IMR-90 (cell line): Measurements from ENCODE around the gene MAN1C1. TPM values are rescaled to one million over a fixed set of nuclear protein-coding genes. Genes with fewer than 3 reads are reported as not detected.

Experiments
- ATAC-seq: fragments of 200-7000 bp; cut with Tn5 transposase; 2 replicates; pipeline ENCODE4 v1.9.1; 2020; ENCODE audit warnings: low read depth, mild to moderate bottlenecking, moderate library complexity
- BruUV-seq: library from RNA; stranded (reverse); fragments of 400-500 nt; replicated peaks from 2 replicates; lab custom pipeline; 2021; lab: Mats Ljungman, UMichigan
- CTCF ChIA-PET: fragments of 300-600 bp; formaldehyde crosslinking; extraction: SDS; loops from one replicate; lab custom pipeline; 2021; ENCODE audit warnings: antibody characterized with exemption; lab: Yijun Ruan, JAX
- POLR2A ChIA-PET: fragments of 300-600 bp; sonication (Branson Sonifier 250); formaldehyde crosslinking; loops from one replicate; lab custom pipeline; 2022; ENCODE audit warnings: antibody characterized with exemption; ENCODE audit not compliant: unreplicated experiment; lab: Charles Lee
- DNase-seq: peaks from one replicate; pipeline ENCODE4 v3.0.0; 2013
- H2AFZ ChIP-seq: replicated peaks from 2 replicates; pipeline ENCODE3; 2013; ENCODE audit warnings: low read length, mild to moderate bottlenecking; ENCODE audit not compliant: poor library complexity
- H2AK5ac ChIP-seq: 2 replicates; pipeline ENCODE4 v1.6.1; 2013; ENCODE audit warnings: low read depth, low read length, inconsistent platforms
- H2AK9ac ChIP-seq: replicated peaks from 2 replicates; pipeline ENCODE3; 2013; ENCODE audit warnings: mild to moderate bottlenecking, low read depth, low read length, moderate library complexity; ENCODE audit not compliant: poor library complexity
- H2BK120ac ChIP-seq: 2 replicates; pipeline ENCODE4 v1.6.1; 2013; ENCODE audit warnings: low read depth, low read length, inconsistent platforms
- H2BK15ac ChIP-seq: 3 replicates; pipeline ENCODE4 v1.6.1; 2013; ENCODE audit warnings: low read depth, low read length, inconsistent platforms
- H2BK20ac ChIP-seq: 2 replicates; pipeline ENCODE4 v1.6.1; 2013; ENCODE audit warnings: low read depth, mild to moderate bottlenecking, inconsistent platforms, low read length, moderate library complexity
- H2BK5ac ChIP-seq: 2 replicates; pipeline ENCODE4 v1.6.1; 2013; ENCODE audit warnings: mild to moderate bottlenecking, low read depth, low read length, inconsistent platforms; ENCODE audit not compliant: poor library complexity, severe bottlenecking
- H3K14ac ChIP-seq: replicated peaks from 2 replicates; pipeline ENCODE4 v1.6.1; 2013; ENCODE audit warnings: low read depth, low read length, inconsistent platforms
- H3K18ac ChIP-seq: 2 replicates; pipeline ENCODE4 v1.6.1; 2013; ENCODE audit warnings: low read depth, low read length, control low read depth
- H3K23ac ChIP-seq: 2 replicates; pipeline ENCODE4 v1.6.1; 2013; ENCODE audit warnings: low read depth, low read length, inconsistent platforms
- H3K27ac ChIP-seq: 2 replicates; pipeline ENCODE4 v1.5.1; 2013; ENCODE audit warnings: mild to moderate bottlenecking, control low read depth, low read length; ENCODE audit not compliant: insufficient read depth
- H3K27me3 ChIP-seq: 2 replicates; pipeline ENCODE4 v1.6.1; 2013; ENCODE audit warnings: low read length; ENCODE audit not compliant: control insufficient read depth, insufficient read depth
- H3K36me3 ChIP-seq: 2 replicates; pipeline ENCODE4 v1.6.1; 2013; ENCODE audit warnings: low read length, mixed read lengths; ENCODE audit not compliant: control insufficient read depth, insufficient read depth
- H3K4ac ChIP-seq: 2 replicates; pipeline ENCODE4 v1.6.1; 2013; ENCODE audit warnings: low read depth, low read length, inconsistent platforms
- H3K4me1 ChIP-seq: 2 replicates; pipeline ENCODE4 v1.6.1; 2013; ENCODE audit warnings: low read length, mixed read lengths; ENCODE audit not compliant: control insufficient read depth, insufficient read depth
- H3K4me2 ChIP-seq: 2 replicates; pipeline ENCODE4 v1.6.1; 2013; ENCODE audit warnings: low read depth, mild to moderate bottlenecking, control low read depth, low read length, moderate library complexity
- H3K4me3 ChIP-seq: 2 replicates; pipeline ENCODE4 v1.5.1; 2013; ENCODE audit warnings: low read depth, mild to moderate bottlenecking, control low read depth, low read length, moderate library complexity; ENCODE audit not compliant: insufficient read depth
- H3K56ac ChIP-seq: 2 replicates; pipeline ENCODE4 v1.6.1; 2013; ENCODE audit warnings: low read length, inconsistent platforms; ENCODE audit not compliant: insufficient read depth; ENCODE audit errors: extremely low read depth
- H3K79me1 ChIP-seq, 2 experiments: 2 replicates each; pipeline ENCODE4 v1.6.1; 2013; ENCODE audit warnings: low read length in 2 of 2, inconsistent platforms in 1 of 2, low read depth in 1 of 2
- H3K9ac ChIP-seq: 2 replicates; pipeline ENCODE4 v1.6.1; 2013; ENCODE audit warnings: low read depth, low read length, control low read depth
- H3K9me1 ChIP-seq: 2 replicates; pipeline ENCODE4 v1.6.1; 2013; ENCODE audit warnings: low read length, inconsistent platforms; ENCODE audit not compliant: insufficient read depth
- H3K9me3 ChIP-seq: 2 replicates; pipeline ENCODE4 v1.6.1; 2013; ENCODE audit warnings: low read length; ENCODE audit not compliant: control insufficient read depth, insufficient read depth
- H4K20me1 ChIP-seq: 2 replicates; pipeline ENCODE4 v1.6.1; 2013; ENCODE audit warnings: low read length, inconsistent platforms; ENCODE audit not compliant: insufficient read depth
- H4K5ac ChIP-seq: 2 replicates; pipeline ENCODE4 v1.6.1; 2013; ENCODE audit warnings: mild to moderate bottlenecking, low read depth, low read length, control low read depth
- H4K8ac ChIP-seq, 2 experiments: 2 replicates each; pipeline ENCODE4 v1.6.1; 2013; ENCODE audit warnings: low read depth in 2 of 2, low read length in 2 of 2, control low read depth in 1 of 2, inconsistent platforms in 1 of 2
- H4K91ac ChIP-seq: 2 replicates; pipeline ENCODE4 v1.6.1; 2013; ENCODE audit warnings: low read depth, low read length, inconsistent platforms; ENCODE audit not compliant: insufficient read depth
- CHD1 ChIP-seq: IDR thresholded peaks from 2 replicates; pipeline ENCODE4 v1.6.1; 2012; ENCODE audit warnings: low read depth, low read length, improper control_type of control experiment
- FOS ChIP-seq: fragments of 150-350 bp; IDR thresholded peaks from 2 replicates; pipeline ENCODE4 v1.6.1; 2016; ENCODE audit warnings: low read depth, low read length
- MAFK ChIP-seq: IDR thresholded peaks from 2 replicates; pipeline ENCODE4 v1.6.1; 2012; ENCODE audit warnings: low read depth, low read length, improper control_type of control experiment
- MAZ ChIP-seq: IDR thresholded peaks from 2 replicates; pipeline ENCODE4 v1.6.1; 2012; ENCODE audit warnings: low read depth, mild to moderate bottlenecking, low read length, improper control_type of control experiment, moderate library complexity, borderline replicate concordance
- MXI1 ChIP-seq: IDR thresholded peaks from 2 replicates; pipeline ENCODE4 v1.6.1; 2012; ENCODE audit warnings: low read depth, mild to moderate bottlenecking, low read length, moderate library complexity, borderline replicate concordance
- NFE2L2 ChIP-seq: fragments of 150-350 bp; IDR thresholded peaks from 2 replicates; pipeline ENCODE4 v1.6.1; 2016; ENCODE audit warnings: low read depth, mild to moderate bottlenecking, low read length
- POLR2A ChIP-seq: IDR thresholded peaks from 2 replicates; pipeline ENCODE4 v1.6.1; 2012; ENCODE audit warnings: mild to moderate bottlenecking, low read depth, low read length
- SMC3 ChIP-seq: fragments of 150-350 bp; IDR thresholded peaks from 2 replicates; pipeline ENCODE4 v1.6.1; 2016; ENCODE audit warnings: low read depth, mild to moderate bottlenecking, antibody characterized with exemption, low read length, moderate library complexity
- WGBS, 2 experiments: methylation state at CpG; one replicate each; pipeline versions ENCODE4 v1.1.5 to v1.1.7; 2013; ENCODE audit warnings: missing lambda C conversion rate in 2 of 2; ENCODE audit not compliant: insufficient read length in 1 of 2; ENCODE audit errors: extremely low coverage in 2 of 2; 5-methylcytosine and 5-hydroxymethylcytosine counted together
- dilution Hi-C: fragments of 300-500 bp; cut with HindIII; formaldehyde crosslinking; loops from one replicate; pipeline ENCODE4 v1.14.3; 2018; ENCODE audit warnings: low sequenced_read_pairs; ENCODE audit not compliant: unreplicated experiment
- in situ Hi-C: fragments of 300-500 bp; cut with MboI; formaldehyde crosslinking; loops from 3 replicates; pipeline ENCODE4 v1.14.3; 2019; ENCODE audit warnings: low sequenced_read_pairs, inconsistent platforms, mixed read lengths
- intact Hi-C: fragments of 100-400 bp; cut with micrococcal nuclease; formaldehyde crosslinking; loops from 2 replicates; pipeline ENCODE4 v1.10.0; 2022
- polyA plus RNA-seq, 3 experiments: library from polyadenylated mRNA; depleted of rRNA; stranded (reverse); fragments of >200 nt; gene quantifications; 2 replicates each; pipeline ENCODE4 v1.2.3, GENCODE V29; 2012; ENCODE audit warnings: low replicate concordance in 1 of 3
- total RNA-seq: library from RNA; depleted of rRNA; stranded (reverse); fragments of >200 nt; gene quantifications from 2 replicates; pipeline ENCODE4 v1.2.3, GENCODE V29; 2012
- TF ChIP-seq, protein P1 (sequence below): fragments of 150-350 bp; IDR thresholded peaks from 2 replicates; pipeline ENCODE4 v1.6.1; 2017; ENCODE audit warnings: mild to moderate bottlenecking, antibody characterized with exemption, low read length, low read depth

Gene MAN1C1
- total and polyA plus RNA-seq, 2 of the 4 experiments (the other 2 are of a cell fraction), result 3.2 to 11.3 TPM

GRCh38 chr1:25669781-25670567, 53.4 kb downstream of the MAN1C1 start:
- intact Hi-C loops (loop anchor here (5.0 kb wide), 1 partner anchor 53 kb away; the partner anchor contains the start of gene MAN1C1), in situ Hi-C loops (no loop called here), dilution Hi-C loops (no loop called here)
- H4K5ac ChIP-seq, result no peak overlapping the region
- no peak overlapping the region for H3K23ac ChIP-seq
- no peak overlapping the region for H3K14ac ChIP-seq
- no CpG with 5 or more reads among the region's 4 CpGs for WGBS, 2 experiments
- DNase-seq, result no peak
- peaks cover 13% of the 10 kb centered on the region; the same call in 1 of the 2 replicates for H4K20me1 ChIP-seq
- TF ChIP-seq POLR2A (no peak), NFE2L2 (no peak), FOS (no peak), CHD1 (no peak), MAFK (no peak), SMC3 (no peak), MXI1 (no peak), MAZ (no peak)
- TF ChIP-seq, protein P1, sequence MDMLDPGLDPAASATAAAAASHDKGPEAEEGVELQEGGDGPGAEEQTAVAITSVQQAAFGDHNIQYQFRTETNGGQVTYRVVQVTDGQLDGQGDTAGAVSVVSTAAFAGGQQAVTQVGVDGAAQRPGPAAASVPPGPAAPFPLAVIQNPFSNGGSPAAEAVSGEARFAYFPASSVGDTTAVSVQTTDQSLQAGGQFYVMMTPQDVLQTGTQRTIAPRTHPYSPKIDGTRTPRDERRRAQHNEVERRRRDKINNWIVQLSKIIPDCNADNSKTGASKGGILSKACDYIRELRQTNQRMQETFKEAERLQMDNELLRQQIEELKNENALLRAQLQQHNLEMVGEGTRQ, result no peak
- no peak overlapping the region for H3K4me3 ChIP-seq
- H3K9ac ChIP-seq, result no peak overlapping the region
- H2BK20ac ChIP-seq, result no peak overlapping the region
- peak overlapping the region; percentile 13 for H2BK120ac ChIP-seq
- no TSS peak for BruUV-seq
- H4K8ac ChIP-seq, result no peak overlapping the region
- no peak overlapping the region for H2BK5ac ChIP-seq
- ChIA-PET POLR2A (no interaction called here), CTCF (interaction anchor here (0.9 kb wide), 1 partner anchor 11 kb away, joined by 4 read pairs; no protein-coding TSS in a partner anchor)
- H3K4me2 ChIP-seq, result no peak overlapping the region; the same call in 1 of the 2 replicates
- H3K9me1 ChIP-seq, result peaks cover 11% of the 10 kb centered on the region
- no peak for ATAC-seq
- H3K36me3 ChIP-seq, result peaks cover 2% of the 10 kb centered on the region; the same call in 1 of the 2 replicates
- H3K79me1 ChIP-seq, result peaks cover 0 to 6% of the 10 kb centered on the region in 2 experiments; a peak in 1 of 4 replicates
- H3K27me3 ChIP-seq, result no peaks in the 10 kb centered on the region
- peaks cover 10% of the 10 kb centered on the region; the same call in 1 of the 2 replicates for H3K9me3 ChIP-seq
- peaks cover 12% of the 10 kb centered on the region; the same call in 1 of the 2 replicates for H3K4me1 ChIP-seq
- H3K18ac ChIP-seq, result no peak overlapping the region; the same call in 1 of the 2 replicates
- H3K56ac ChIP-seq, result no peak overlapping the region
- peak overlapping the region; percentile 10; the same call in 1 of the 3 replicates for H2BK15ac ChIP-seq
- H2AK9ac ChIP-seq, result no peak overlapping the region
- no peak overlapping the region; the same call in 1 of the 2 replicates for H3K27ac ChIP-seq
- H3K4ac ChIP-seq, result no peak overlapping the region
- peak overlapping the region; percentile 29; the same call in 1 of the 2 replicates for H2AK5ac ChIP-seq
- no peak overlapping the region for H4K91ac ChIP-seq
- no peak overlapping the region for H2AFZ ChIP-seq
